ENCODE data around the gene UBE4A. TPM values are rescaled to one million over a fixed set of nuclear protein-coding genes. Genes with fewer than 3 reads are reported as not detected.

UBE4A gene
- total and polyA plus RNA-seq, 10 of the 15 experiments (the other 5 are each of a cell fraction or from before 2014, with no cell fraction given) = 6.2 to 39.6 (median 30.3) TPM

DNA sequence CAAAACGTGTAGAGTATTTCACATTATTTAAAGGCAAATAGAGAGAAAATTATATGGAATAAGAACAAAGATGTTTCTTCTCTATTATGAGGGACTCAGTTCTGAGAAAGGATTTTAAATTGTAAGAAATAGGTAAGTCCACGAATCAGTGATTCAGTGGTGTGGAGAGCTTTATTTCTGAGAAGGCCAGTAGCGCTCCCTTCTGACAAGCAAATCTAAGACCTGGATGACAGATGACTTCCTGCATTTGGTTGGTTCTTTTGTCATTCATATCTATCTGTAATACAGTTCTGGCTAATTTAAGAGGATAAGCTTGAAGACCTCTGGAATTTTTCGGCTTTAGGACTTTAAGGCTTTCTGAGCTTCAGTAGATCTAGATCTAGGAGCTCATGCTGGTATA is 47.9 kb upstream of the UBE4A start:
- H3K27me3 ChIP-seq (replicated peaks in 1 of 2; ENCODE audit: control insufficient read depth in 2 of 2, insufficient read depth in 2 of 2, low read length in 1 of 2) = no peaks in the 10 kb centered on the region
- no peaks in the 10 kb centered on the region for H4K20me1 ChIP-seq (ENCODE audit: control insufficient read depth, insufficient read depth)
- no peak overlapping the region for H3K27ac ChIP-seq (ENCODE audit: control insufficient read depth, insufficient read depth)
- no peaks in the 10 kb centered on the region for H3K79me2 ChIP-seq (ENCODE audit: control insufficient read depth, insufficient read depth, low read length)
- in situ Hi-C loops (cut with MboI) = no loop called here
- no peak overlapping the region for H3K9ac ChIP-seq (ENCODE audit: control insufficient read depth, insufficient read depth, low read length)
- peaks cover 7% of the 10 kb centered on the region; the same call in 1 of the 2 replicates for H3K4me1 ChIP-seq (ENCODE audit: control insufficient read depth, insufficient read depth, low read length)
- H2AFZ ChIP-seq (ENCODE audit: control insufficient read depth, low read depth, low read length) = no peak overlapping the region
- H3K36me3 ChIP-seq (ENCODE audit: control insufficient read depth in 2 of 2, insufficient read depth in 2 of 2, low read length in 1 of 2) = no peaks in the 10 kb centered on the region
- H3K4me2 ChIP-seq (ENCODE audit: control insufficient read depth, insufficient read depth) = no peak overlapping the region
- ATAC-seq (no peak), FAIRE-seq (no peak), DNase-seq (ENCODE audit: low read depth, low spot score) (no peak)
- no peak overlapping the region for H3K4me3 ChIP-seq
- 33% methylated on average over 4 of the region's 4 CpGs for WGBS (ENCODE audit: insufficient coverage, insufficient replicate concordance, low lambda C conversion rate, missing lambda C conversion rate)
- ChIA-PET POLR2A (no interaction called here), RAD21 (ENCODE audit: unreplicated experiment) (interaction anchor here (0.9 to 3.6 kb wide), 2 partner anchors 16 to 113 kb away, joined by 3 to 17 read pairs; no protein-coding TSS in a partner anchor), SMC1A (ENCODE audit: uncharacterized antibody, unreplicated experiment) (interaction anchor here (0.8 to 1.6 kb wide), 12 partner anchors 8 to 140 kb away, joined by 3 to 7 read pairs (median 3); no protein-coding TSS in a partner anchor), CTCF (interaction anchor here (0.9 to 2.0 kb wide), 7 partner anchors 11 to 117 kb away, joined by 3 to 12 read pairs (median 4); no protein-coding TSS in a partner anchor)
- intact Hi-C loops (cut with micrococcal nuclease; ENCODE audit: unreplicated experiment) = no loop called here
- no peaks in the 10 kb centered on the region; the same call in 2 of the 3 replicates for H3K9me3 ChIP-seq (replicated peaks; ENCODE audit: control insufficient read depth, insufficient read depth, low read length)
- BruUV-seq (replicated peaks) = no TSS peak
- TF ChIP-seq BACH1 (IDR thresholded peaks at IDR 0.05; ENCODE audit: borderline replicate concordance) (no peak), SMAD1 (IDR thresholded peaks at IDR 0.05; ENCODE audit: low read depth, partially characterized antibody) (no peak), CHD4 (IDR thresholded peaks at IDR 0.05) (no peak), FOXK2 (IDR thresholded peaks at IDR 0.05) (no peak), ASH2L (IDR thresholded peaks at IDR 0.05; ENCODE audit: borderline replicate concordance, low read depth) (no peak), ATF7 (IDR thresholded peaks at IDR 0.05; ENCODE audit: low read depth) (no peak), TAF1 (IDR thresholded peaks at IDR 0.05; ENCODE audit: borderline replicate concordance, low read depth, low read length) (no peak), YY1 (IDR thresholded peaks at IDR 0.05; ENCODE audit: low read depth, low read length) (no peak), SREBF1 (IDR thresholded peaks at IDR 0.05; ENCODE audit: low read length) (no peak), POLR2AphosphoS2 (IDR thresholded peaks at IDR 0.05; ENCODE audit: low read depth, low read length) (no peak)
- TF ChIP-seq, protein P1, sequence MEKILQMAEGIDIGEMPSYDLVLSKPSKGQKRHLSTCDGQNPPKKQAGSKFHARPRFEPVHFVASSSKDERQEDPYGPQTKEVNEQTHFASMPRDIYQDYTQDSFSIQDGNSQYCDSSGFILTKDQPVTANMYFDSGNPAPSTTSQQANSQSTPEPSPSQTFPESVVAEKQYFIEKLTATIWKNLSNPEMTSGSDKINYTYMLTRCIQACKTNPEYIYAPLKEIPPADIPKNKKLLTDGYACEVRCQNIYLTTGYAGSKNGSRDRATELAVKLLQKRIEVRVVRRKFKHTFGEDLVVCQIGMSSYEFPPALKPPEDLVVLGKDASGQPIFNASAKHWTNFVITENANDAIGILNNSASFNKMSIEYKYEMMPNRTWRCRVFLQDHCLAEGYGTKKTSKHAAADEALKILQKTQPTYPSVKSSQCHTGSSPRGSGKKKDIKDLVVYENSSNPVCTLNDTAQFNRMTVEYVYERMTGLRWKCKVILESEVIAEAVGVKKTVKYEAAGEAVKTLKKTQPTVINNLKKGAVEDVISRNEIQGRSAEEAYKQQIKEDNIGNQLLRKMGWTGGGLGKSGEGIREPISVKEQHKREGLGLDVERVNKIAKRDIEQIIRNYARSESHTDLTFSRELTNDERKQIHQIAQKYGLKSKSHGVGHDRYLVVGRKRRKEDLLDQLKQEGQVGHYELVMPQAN (conservative IDR thresholded peaks at IDR 0.05) = no peak
- TF ChIP-seq, protein P2, sequence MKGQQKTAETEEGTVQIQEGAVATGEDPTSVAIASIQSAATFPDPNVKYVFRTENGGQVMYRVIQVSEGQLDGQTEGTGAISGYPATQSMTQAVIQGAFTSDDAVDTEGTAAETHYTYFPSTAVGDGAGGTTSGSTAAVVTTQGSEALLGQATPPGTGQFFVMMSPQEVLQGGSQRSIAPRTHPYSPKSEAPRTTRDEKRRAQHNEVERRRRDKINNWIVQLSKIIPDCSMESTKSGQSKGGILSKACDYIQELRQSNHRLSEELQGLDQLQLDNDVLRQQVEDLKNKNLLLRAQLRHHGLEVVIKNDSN (IDR thresholded peaks at IDR 0.05; ENCODE audit: borderline replicate concordance, extremely low read length, insufficient read depth, low read depth, low read length) = no peak
- TF ChIP-seq, protein P3, sequence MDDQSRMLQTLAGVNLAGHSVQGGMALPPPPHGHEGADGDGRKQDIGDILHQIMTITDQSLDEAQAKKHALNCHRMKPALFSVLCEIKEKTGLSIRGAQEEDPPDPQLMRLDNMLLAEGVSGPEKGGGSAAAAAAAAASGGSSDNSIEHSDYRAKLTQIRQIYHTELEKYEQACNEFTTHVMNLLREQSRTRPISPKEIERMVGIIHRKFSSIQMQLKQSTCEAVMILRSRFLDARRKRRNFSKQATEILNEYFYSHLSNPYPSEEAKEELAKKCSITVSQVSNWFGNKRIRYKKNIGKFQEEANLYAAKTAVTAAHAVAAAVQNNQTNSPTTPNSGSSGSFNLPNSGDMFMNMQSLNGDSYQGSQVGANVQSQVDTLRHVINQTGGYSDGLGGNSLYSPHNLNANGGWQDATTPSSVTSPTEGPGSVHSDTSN (IDR thresholded peaks at IDR 0.05; ENCODE audit: insufficient replicate concordance, low read depth, low read length) = no peak
- TF ChIP-seq, protein P4, sequence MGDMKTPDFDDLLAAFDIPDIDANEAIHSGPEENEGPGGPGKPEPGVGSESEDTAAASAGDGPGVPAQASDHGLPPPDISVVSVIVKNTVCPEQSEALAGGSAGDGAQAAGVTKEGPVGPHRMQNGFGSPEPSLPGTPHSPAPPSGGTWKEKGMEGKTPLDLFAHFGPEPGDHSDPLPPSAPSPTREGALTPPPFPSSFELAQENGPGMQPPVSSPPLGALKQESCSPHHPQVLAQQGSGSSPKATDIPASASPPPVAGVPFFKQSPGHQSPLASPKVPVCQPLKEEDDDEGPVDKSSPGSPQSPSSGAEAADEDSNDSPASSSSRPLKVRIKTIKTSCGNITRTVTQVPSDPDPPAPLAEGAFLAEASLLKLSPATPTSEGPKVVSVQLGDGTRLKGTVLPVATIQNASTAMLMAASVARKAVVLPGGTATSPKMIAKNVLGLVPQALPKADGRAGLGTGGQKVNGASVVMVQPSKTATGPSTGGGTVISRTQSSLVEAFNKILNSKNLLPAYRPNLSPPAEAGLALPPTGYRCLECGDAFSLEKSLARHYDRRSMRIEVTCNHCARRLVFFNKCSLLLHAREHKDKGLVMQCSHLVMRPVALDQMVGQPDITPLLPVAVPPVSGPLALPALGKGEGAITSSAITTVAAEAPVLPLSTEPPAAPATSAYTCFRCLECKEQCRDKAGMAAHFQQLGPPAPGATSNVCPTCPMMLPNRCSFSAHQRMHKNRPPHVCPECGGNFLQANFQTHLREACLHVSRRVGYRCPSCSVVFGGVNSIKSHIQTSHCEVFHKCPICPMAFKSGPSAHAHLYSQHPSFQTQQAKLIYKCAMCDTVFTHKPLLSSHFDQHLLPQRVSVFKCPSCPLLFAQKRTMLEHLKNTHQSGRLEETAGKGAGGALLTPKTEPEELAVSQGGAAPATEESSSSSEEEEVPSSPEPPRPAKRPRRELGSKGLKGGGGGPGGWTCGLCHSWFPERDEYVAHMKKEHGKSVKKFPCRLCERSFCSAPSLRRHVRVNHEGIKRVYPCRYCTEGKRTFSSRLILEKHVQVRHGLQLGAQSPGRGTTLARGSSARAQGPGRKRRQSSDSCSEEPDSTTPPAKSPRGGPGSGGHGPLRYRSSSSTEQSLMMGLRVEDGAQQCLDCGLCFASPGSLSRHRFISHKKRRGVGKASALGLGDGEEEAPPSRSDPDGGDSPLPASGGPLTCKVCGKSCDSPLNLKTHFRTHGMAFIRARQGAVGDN (IDR thresholded peaks at IDR 0.05) = no peak
